ENCODE data around the gene TMEM33. TPM values are rescaled to one million over a fixed set of nuclear protein-coding genes. Genes with fewer than 3 reads are reported as not detected.

TMEM33 gene
- total RNA-seq: 10 to 100 TPM; 28.8 to 49.0 TPM
- polyA plus RNA-seq: 10 to 100 TPM; 20.8 to 34.7 TPM

DNA sequence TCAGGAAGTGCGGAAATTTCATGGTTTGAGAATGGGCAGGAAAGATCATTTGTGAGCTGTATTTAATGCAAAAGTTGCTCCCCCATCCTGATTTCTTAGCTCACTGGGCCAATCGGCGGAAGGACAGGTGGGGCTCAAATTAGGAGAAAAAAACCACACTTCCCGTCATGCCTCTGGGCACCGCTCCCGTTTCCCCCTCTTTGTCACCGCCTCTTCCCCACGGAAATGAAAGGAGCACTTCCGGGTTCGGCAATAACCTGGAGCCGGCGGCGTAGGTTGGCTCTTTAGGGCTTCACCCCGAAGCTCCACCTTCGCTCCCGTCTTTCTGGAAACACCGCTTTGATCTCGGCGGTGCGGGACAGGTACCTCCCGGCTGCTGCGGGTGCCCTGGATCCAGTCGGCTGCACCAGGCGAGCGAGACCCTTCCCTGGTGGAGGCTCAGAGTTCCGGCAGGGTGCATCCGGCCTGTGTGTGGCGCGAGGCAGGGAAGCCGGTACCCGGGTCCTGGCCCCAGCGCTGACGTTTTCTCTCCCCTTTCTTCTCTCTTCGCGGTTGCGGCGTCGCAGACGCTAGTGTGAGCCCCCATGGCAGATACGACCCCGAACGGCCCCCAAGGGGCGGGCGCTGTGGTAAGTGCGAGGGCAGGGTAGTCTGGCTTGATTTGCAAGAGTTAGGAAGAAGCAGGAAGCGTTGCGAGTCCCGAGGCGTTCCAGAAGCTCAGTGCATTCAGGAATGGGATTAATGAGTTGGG, at the start of gene TMEM33:
TMEM33 (plus strand) TSS at position 529 of the 751 bp plus-strand sequence; CDS start at position 585, 56 bp downstream.
- Histone ChIP-seq H3K9ac (ENCODE audit: low read depth in 1 of 2, low read length in 2 of 2) (peak within 1 kb of the TSS; percentile 79 to 85), H3K27ac (ENCODE audit: low read depth in 1 of 2, low read length in 2 of 2) (peak within 1 kb of the TSS; percentile 93 to 97), H3K9me3 (ENCODE audit: control insufficient read depth in 4 of 4, low read length in 3 of 4) (no peaks in the 10 kb centered on the region), H3K36me3 (ENCODE audit: control insufficient read depth in 4 of 4, insufficient read depth in 3 of 4, low read depth in 1 of 4, low read length in 3 of 4) (peaks cover 0 to 3% (median 0%) of the 10 kb centered on the region in 4 donors), H3K4me1 (ENCODE audit: control insufficient read depth in 4 of 4, insufficient read depth in 4 of 4, low read length in 3 of 4) (peaks cover 6 to 35% (median 27%) of the 10 kb centered on the region in 4 donors), H3K27me3 (ENCODE audit: control insufficient read depth in 4 of 4, insufficient read depth in 4 of 4, low read length in 3 of 4) (no peaks in the 10 kb centered on the region), H3K4me3 (ENCODE audit: low read depth in 1 of 3, low read length in 3 of 3) (peak within 1 kb of the TSS; percentile 82 to 94 (median 93))
- TF ChIP-seq, protein P1, sequence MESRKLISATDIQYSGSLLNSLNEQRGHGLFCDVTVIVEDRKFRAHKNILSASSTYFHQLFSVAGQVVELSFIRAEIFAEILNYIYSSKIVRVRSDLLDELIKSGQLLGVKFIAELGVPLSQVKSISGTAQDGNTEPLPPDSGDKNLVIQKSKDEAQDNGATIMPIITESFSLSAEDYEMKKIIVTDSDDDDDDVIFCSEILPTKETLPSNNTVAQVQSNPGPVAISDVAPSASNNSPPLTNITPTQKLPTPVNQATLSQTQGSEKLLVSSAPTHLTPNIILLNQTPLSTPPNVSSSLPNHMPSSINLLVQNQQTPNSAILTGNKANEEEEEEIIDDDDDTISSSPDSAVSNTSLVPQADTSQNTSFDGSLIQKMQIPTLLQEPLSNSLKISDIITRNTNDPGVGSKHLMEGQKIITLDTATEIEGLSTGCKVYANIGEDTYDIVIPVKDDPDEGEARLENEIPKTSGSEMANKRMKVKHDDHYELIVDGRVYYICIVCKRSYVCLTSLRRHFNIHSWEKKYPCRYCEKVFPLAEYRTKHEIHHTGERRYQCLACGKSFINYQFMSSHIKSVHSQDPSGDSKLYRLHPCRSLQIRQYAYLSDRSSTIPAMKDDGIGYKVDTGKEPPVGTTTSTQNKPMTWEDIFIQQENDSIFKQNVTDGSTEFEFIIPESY (IDR thresholded peaks at IDR 0.05): peak; percentile 17
- TF ChIP-seq FOXA1 (IDR thresholded peaks at IDR 0.05) (no peak), GABPA (IDR thresholded peaks at IDR 0.05 in 1 of 2, conservative IDR thresholded peaks at IDR 0.05 in 1 of 2) (peak; percentile 81 to 96), HNF4A (conservative IDR thresholded peaks at IDR 0.05) (no peak), SP1 (IDR thresholded peaks at IDR 0.05) (no peak), ATF3 (IDR thresholded peaks at IDR 0.05) (no peak), RAD21 (IDR thresholded peaks at IDR 0.05) (no peak), FOXA2 (IDR thresholded peaks at IDR 0.05) (no peak), JUND (IDR thresholded peaks at IDR 0.05) (peak in 1 of 2 donors; percentile 38), REST (IDR thresholded peaks at IDR 0.05) (no peak), TAF1 (conservative IDR thresholded peaks at IDR 0.05) (peak; percentile 45), RXRA (IDR thresholded peaks at IDR 0.05) (peak in 1 of 2 donors; percentile 23), YY1 (IDR thresholded peaks at IDR 0.05) (peak; percentile 60), MAX (IDR thresholded peaks at IDR 0.05) (peak; percentile 90), HNF4G (IDR thresholded peaks at IDR 0.05) (no peak), EGR1 (IDR thresholded peaks at IDR 0.05; ENCODE audit: low read depth in 2 of 2) (peak; percentile 88 to 90), NR2F2 (IDR thresholded peaks at IDR 0.05) (no peak)
- TF ChIP-seq, protein P2, sequence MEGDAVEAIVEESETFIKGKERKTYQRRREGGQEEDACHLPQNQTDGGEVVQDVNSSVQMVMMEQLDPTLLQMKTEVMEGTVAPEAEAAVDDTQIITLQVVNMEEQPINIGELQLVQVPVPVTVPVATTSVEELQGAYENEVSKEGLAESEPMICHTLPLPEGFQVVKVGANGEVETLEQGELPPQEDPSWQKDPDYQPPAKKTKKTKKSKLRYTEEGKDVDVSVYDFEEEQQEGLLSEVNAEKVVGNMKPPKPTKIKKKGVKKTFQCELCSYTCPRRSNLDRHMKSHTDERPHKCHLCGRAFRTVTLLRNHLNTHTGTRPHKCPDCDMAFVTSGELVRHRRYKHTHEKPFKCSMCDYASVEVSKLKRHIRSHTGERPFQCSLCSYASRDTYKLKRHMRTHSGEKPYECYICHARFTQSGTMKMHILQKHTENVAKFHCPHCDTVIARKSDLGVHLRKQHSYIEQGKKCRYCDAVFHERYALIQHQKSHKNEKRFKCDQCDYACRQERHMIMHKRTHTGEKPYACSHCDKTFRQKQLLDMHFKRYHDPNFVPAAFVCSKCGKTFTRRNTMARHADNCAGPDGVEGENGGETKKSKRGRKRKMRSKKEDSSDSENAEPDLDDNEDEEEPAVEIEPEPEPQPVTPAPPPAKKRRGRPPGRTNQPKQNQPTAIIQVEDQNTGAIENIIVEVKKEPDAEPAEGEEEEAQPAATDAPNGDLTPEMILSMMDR (IDR thresholded peaks at IDR 0.05; ENCODE audit: low read depth, low read length, missing input control): no peak
- WGBS: under 1% methylated on average over 49 of the region's 49 CpGs
- DNase-seq (ENCODE audit: low spot score): peak; percentile 78
